H9 (cell line): ENCODE data around the gene IL1RAPL1. TPM values are rescaled to one million over a fixed set of nuclear protein-coding genes. Genes with fewer than 3 reads are reported as not detected.

Experiments used
- DNase-seq: peaks from one replicate; pipeline ENCODE4 v3.0.0-alpha.2; 2017
- H2AFZ ChIP-seq: one replicate; pipeline ENCODE4 v1.6.1; 2013; ENCODE audit warnings: mild to moderate bottlenecking, low read length, control low read depth, moderate library complexity
- H2AK5ac ChIP-seq: 2 replicates; pipeline ENCODE4 v1.6.1; 2013; ENCODE audit warnings: low read length, control low read depth, mixed read lengths; ENCODE audit not compliant: insufficient read length
- H2BK120ac ChIP-seq: one replicate; pipeline ENCODE4 v1.6.1; 2013; ENCODE audit warnings: low read depth, mild to moderate bottlenecking, low read length, control low read depth, inconsistent platforms; ENCODE audit not compliant: poor library complexity, severe bottlenecking
- H2BK12ac ChIP-seq: 2 replicates; pipeline ENCODE4 v1.6.1; 2013; ENCODE audit warnings: low read length, control low read depth, mixed read lengths, low read depth; ENCODE audit not compliant: insufficient read length
- H2BK15ac ChIP-seq: 2 replicates; pipeline ENCODE4 v1.6.1; 2013; ENCODE audit warnings: low read depth, low read length, control low read depth
- H2BK20ac ChIP-seq: one replicate; pipeline ENCODE4 v1.6.1; 2013; ENCODE audit warnings: low read depth, mild to moderate bottlenecking, low read length, control low read depth, inconsistent platforms; ENCODE audit not compliant: poor library complexity, severe bottlenecking
- H2BK5ac ChIP-seq: 2 replicates; pipeline ENCODE4 v1.6.1; 2013; ENCODE audit warnings: low read length, control low read depth, mixed read lengths; ENCODE audit not compliant: insufficient read length
- H3K14ac ChIP-seq: 2 replicates; pipeline ENCODE4 v1.6.1; 2013; ENCODE audit warnings: low read length, control low read depth; ENCODE audit not compliant: insufficient read depth
- H3K18ac ChIP-seq: 2 replicates; pipeline ENCODE4 v1.6.1; 2013; ENCODE audit warnings: low read depth, mild to moderate bottlenecking, mixed read lengths, low read length, control low read depth; ENCODE audit not compliant: insufficient read length
- H3K23ac ChIP-seq: 2 replicates; pipeline ENCODE4 v1.6.1; 2013; ENCODE audit warnings: low read length, control low read depth, mixed read lengths, low read depth; ENCODE audit not compliant: insufficient read length
- H3K23me2 ChIP-seq: 2 replicates; pipeline ENCODE4 v1.6.1; 2013; ENCODE audit warnings: low read depth, mild to moderate bottlenecking, mixed read lengths, low read length, control low read depth; ENCODE audit not compliant: insufficient read length, poor library complexity, severe bottlenecking
- H3K27ac ChIP-seq: 2 replicates; pipeline ENCODE4 v1.5.1; 2013; ENCODE audit warnings: low read length, control low read depth, mixed read lengths, low read depth; ENCODE audit not compliant: insufficient read length
- H3K27me3 ChIP-seq: 2 replicates; pipeline ENCODE4 v1.6.1; 2013; ENCODE audit warnings: low read length, control low read depth, inconsistent platforms; ENCODE audit not compliant: insufficient read depth
- H3K4ac ChIP-seq: 2 replicates; pipeline ENCODE4 v1.6.1; 2013; ENCODE audit warnings: low read depth, mild to moderate bottlenecking, control low read depth, inconsistent platforms, low read length, moderate library complexity
- H3K4me1 ChIP-seq: 2 replicates; pipeline ENCODE4 v1.6.1; 2013; ENCODE audit warnings: low read length, control low read depth, inconsistent platforms; ENCODE audit not compliant: insufficient read depth
- H3K4me2 ChIP-seq: 2 replicates; pipeline ENCODE4 v1.6.1; 2013; ENCODE audit warnings: low read length, control low read depth, mixed read lengths; ENCODE audit not compliant: insufficient read length, insufficient read depth
- H3K56ac ChIP-seq: 2 replicates; pipeline ENCODE4 v1.6.1; 2013; ENCODE audit warnings: low read depth, mild to moderate bottlenecking, mixed read lengths, low read length, control low read depth; ENCODE audit not compliant: insufficient read length
- H3K79me1 ChIP-seq: 2 replicates; pipeline ENCODE4 v1.6.1; 2013; ENCODE audit warnings: low read depth, mild to moderate bottlenecking, moderate library complexity, low read length, control low read depth, inconsistent platforms; ENCODE audit not compliant: insufficient read depth, poor library complexity, severe bottlenecking
- H3K79me2 ChIP-seq: 2 replicates; pipeline ENCODE4 v1.6.1; 2013; ENCODE audit warnings: low read length, control low read depth, inconsistent platforms; ENCODE audit not compliant: insufficient read depth
- H3K9ac ChIP-seq: 2 replicates; pipeline ENCODE4 v1.6.1; 2013; ENCODE audit warnings: low read length, control low read depth, mixed read lengths; ENCODE audit not compliant: insufficient read length; ENCODE audit errors: extremely low read depth
- H3K9me3 ChIP-seq: one replicate; pipeline ENCODE4 v1.6.1; 2013; ENCODE audit warnings: low read depth, low read length, inconsistent platforms; ENCODE audit not compliant: control insufficient read depth
- H3T11ph ChIP-seq: one replicate; pipeline ENCODE4 v1.6.1; 2013; ENCODE audit warnings: mild to moderate bottlenecking, low read length, control low read depth, inconsistent platforms
- H4K20me1 ChIP-seq: one replicate; pipeline ENCODE4 v1.6.1; 2013; ENCODE audit not compliant: control insufficient read depth, insufficient read length, insufficient read depth
- H4K5ac ChIP-seq: 2 replicates; pipeline ENCODE4 v1.6.1; 2013; ENCODE audit warnings: low read depth, mild to moderate bottlenecking, mixed read lengths, low read length, control low read depth; ENCODE audit not compliant: insufficient read length
- H4K8ac ChIP-seq: replicated peaks from 2 replicates; pipeline ENCODE4 v1.6.1; 2013; ENCODE audit warnings: low read length, control low read depth, mixed read lengths, low read depth; ENCODE audit not compliant: insufficient read length
- H4K91ac ChIP-seq: 2 replicates; pipeline ENCODE4 v1.6.1; 2013; ENCODE audit warnings: low read depth, mild to moderate bottlenecking, moderate library complexity, mixed read lengths, low read length, control low read depth; ENCODE audit not compliant: insufficient read length
- H3K27ac Mint-ChIP-seq, 3 experiments: 2 replicates in 2 of 3; 3 replicates in 1 of 3; pipeline ENCODE4 v1.8.0; 2020 to 2021; ENCODE audit warnings: mixed read lengths in 3 of 3, mild to moderate bottlenecking in 1 of 3, moderate library complexity in 1 of 3
- H3K27me3 Mint-ChIP-seq: 2 replicates; pipeline ENCODE4 v1.8.0; 2021; ENCODE audit warnings: low read depth, mild to moderate bottlenecking, moderate library complexity, mixed read lengths
- H3K36me3 Mint-ChIP-seq, 3 experiments: 2 replicates in 2 of 3; 3 replicates in 1 of 3; pipeline ENCODE4 v1.8.0; 2020 to 2021; ENCODE audit warnings: low read depth in 3 of 3, mixed read lengths in 3 of 3; ENCODE audit not compliant: insufficient read depth in 1 of 3
- H3K4me1 Mint-ChIP-seq, 2 experiments: 2 replicates each; pipeline ENCODE4 v1.8.0; 2020; ENCODE audit warnings: mixed read lengths in 2 of 2
- H3K4me3 Mint-ChIP-seq, 2 experiments: 2 replicates in 1 of 2; 3 replicates in 1 of 2; pipeline ENCODE4 v1.8.0; 2020 to 2021; ENCODE audit warnings: mild to moderate bottlenecking in 2 of 2, mixed read lengths in 2 of 2, moderate library complexity in 1 of 2
- H3K9me3 Mint-ChIP-seq, 2 experiments: 2 replicates in 1 of 2; 3 replicates in 1 of 2; pipeline ENCODE4 v1.8.0; 2020; ENCODE audit warnings: mild to moderate bottlenecking in 2 of 2, mixed read lengths in 2 of 2, moderate library complexity in 1 of 2
- WGBS: extraction: QIAGEN DNeasy Blood & Tissue Kit; methylation state at CpG from one replicate; pipeline ENCODE4 v1.1.7; 2013; ENCODE audit warnings: missing lambda C conversion rate, low lambda C conversion rate, mixed read lengths; ENCODE audit not compliant: insufficient read length; ENCODE audit errors: extremely low coverage; 5-methylcytosine and 5-hydroxymethylcytosine counted together
- total RNA-seq: library from RNA; stranded (reverse); gene quantifications from 2 replicates; pipeline ENCODE4 v1.2.1, GENCODE V29; 2021
- TF ChIP-seq, protein P1 (sequence below): fragments of 200-600 bp; sonication (generic); conservative IDR thresholded peaks from 3 replicates; pipeline ENCODE4 v1.8.0; 2021; ENCODE audit warnings: antibody characterized with exemption, mild to moderate bottlenecking

IL1RAPL1 gene
- total RNA-seq, 1 experiment from 2014 or later: 0.31 TPM

DNA sequence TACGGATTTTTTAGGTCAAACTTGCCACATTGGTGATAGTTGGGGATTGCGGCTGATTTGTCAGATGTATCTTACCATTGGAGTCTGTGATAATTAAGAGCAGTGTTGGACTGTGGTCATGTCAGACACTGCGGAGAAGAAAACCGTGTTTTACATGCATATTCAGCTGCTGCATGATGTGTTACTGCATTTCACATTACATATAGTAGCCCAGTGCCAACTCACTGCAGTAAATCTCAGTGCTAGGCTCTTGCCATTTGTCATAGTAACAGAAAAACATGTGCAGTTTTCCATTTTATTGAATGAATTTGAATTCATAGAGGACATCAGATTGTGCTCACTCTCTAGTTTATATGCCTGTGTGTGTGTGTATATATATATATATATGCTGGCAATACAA lies 543.7 kb downstream of the IL1RAPL1 start:
- H4K5ac ChIP-seq: no peak overlapping the region
- H3K56ac ChIP-seq: no peak overlapping the region
- H3K9ac ChIP-seq: no peak overlapping the region
- H4K8ac ChIP-seq: no peak overlapping the region
- TF ChIP-seq, protein P1, sequence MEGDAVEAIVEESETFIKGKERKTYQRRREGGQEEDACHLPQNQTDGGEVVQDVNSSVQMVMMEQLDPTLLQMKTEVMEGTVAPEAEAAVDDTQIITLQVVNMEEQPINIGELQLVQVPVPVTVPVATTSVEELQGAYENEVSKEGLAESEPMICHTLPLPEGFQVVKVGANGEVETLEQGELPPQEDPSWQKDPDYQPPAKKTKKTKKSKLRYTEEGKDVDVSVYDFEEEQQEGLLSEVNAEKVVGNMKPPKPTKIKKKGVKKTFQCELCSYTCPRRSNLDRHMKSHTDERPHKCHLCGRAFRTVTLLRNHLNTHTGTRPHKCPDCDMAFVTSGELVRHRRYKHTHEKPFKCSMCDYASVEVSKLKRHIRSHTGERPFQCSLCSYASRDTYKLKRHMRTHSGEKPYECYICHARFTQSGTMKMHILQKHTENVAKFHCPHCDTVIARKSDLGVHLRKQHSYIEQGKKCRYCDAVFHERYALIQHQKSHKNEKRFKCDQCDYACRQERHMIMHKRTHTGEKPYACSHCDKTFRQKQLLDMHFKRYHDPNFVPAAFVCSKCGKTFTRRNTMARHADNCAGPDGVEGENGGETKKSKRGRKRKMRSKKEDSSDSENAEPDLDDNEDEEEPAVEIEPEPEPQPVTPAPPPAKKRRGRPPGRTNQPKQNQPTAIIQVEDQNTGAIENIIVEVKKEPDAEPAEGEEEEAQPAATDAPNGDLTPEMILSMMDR: no peak
- H3K9me3 ChIP-seq: no peaks in the 10 kb centered on the region
- no peaks in the 10 kb centered on the region for H3K4me1 ChIP-seq
- no peak overlapping the region for H3K4ac ChIP-seq
- H3K79me2 ChIP-seq: no peaks in the 10 kb centered on the region
- H3K79me1 ChIP-seq: no peaks in the 10 kb centered on the region
- H3K18ac ChIP-seq: no peak overlapping the region
- H2BK120ac ChIP-seq: no peak overlapping the region
- no peak overlapping the region for H2AK5ac ChIP-seq
- H3K4me1 Mint-ChIP-seq: no peaks in the 10 kb centered on the region
- no peak overlapping the region for H2AFZ ChIP-seq
- H4K20me1 ChIP-seq: no peaks in the 10 kb centered on the region
- H3K36me3 Mint-ChIP-seq: no peaks in the 10 kb centered on the region; a peak in 1 of 7 replicates
- no peak overlapping the region for H3K4me3 Mint-ChIP-seq
- H2BK20ac ChIP-seq: no peak overlapping the region
- H3K4me2 ChIP-seq: no peak overlapping the region
- H3K23me2 ChIP-seq: no peaks in the 10 kb centered on the region
- WGBS: no CpG with 5 or more reads among the region's 4 CpGs
- no peaks in the 10 kb centered on the region for H3K27me3 ChIP-seq
- no peak overlapping the region for H3K27ac ChIP-seq
- peaks cover 6 to 32% of the 10 kb centered on the region in 2 experiments; a peak in 4 of 5 replicates for H3K9me3 Mint-ChIP-seq
- H3K27me3 Mint-ChIP-seq: no peaks in the 10 kb centered on the region; the same call in 1 of the 2 replicates
- no peak for DNase-seq
- no peak overlapping the region for H3K14ac ChIP-seq
- no peak overlapping the region for H2BK12ac ChIP-seq
- no peak overlapping the region for H2BK5ac ChIP-seq
- no peak overlapping the region for H3K27ac Mint-ChIP-seq
- no peak overlapping the region for H3K23ac ChIP-seq
- no peak overlapping the region for H3T11ph ChIP-seq
- H4K91ac ChIP-seq: no peak overlapping the region
- H2BK15ac ChIP-seq: no peak overlapping the region
